ENCODE measurements around the gene NECTIN4. TPM values are rescaled to one million over a fixed set of nuclear protein-coding genes. Genes with fewer than 3 reads are reported as not detected.

Gene NECTIN4
- total and polyA plus RNA-seq, 2 experiments from 2014 or later, result 5.9 to 8.5 TPM

DNA sequence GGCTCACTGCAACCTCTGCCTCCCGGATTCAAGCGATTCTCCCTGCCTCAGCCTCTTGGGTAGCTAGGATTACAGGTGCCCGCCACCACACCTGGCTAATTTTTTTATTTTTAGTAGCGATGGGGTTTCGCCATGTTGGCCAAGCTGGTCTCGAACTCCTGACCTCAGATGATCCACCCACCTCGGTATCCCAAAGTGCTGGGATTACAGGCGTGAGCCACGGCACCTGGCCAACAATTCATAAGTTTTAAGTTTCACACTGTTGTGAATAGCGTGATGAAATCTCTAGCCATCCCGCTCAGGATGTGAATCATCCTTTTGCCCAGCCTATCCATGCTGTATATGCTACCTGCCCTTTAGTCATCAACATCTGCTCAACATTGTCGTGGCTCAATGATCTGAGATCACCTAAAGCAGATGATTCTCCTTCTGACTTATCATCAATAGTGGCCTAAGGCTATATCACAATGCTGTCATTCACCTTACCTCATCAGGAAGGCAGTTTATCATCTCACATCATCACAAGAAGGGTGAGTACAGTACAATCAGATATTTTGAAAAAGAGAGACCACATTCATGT lies 25.9 kb upstream of the NECTIN4 start:
- Histone ChIP-seq H3K27ac (no peak overlapping the region), H3K79me2 (peaks cover 75% of the 10 kb centered on the region), H3K4me1 (ENCODE audit: insufficient read depth) (peaks cover 25% of the 10 kb centered on the region), H3K4me2 (no peak overlapping the region), H2AFZ (no peak overlapping the region), H3K27me3 (no peaks in the 10 kb centered on the region), H3K9me3 (ENCODE audit: low read depth) (no peaks in the 10 kb centered on the region), H3K4me3 (no peak overlapping the region), H3K9me2 (replicated peaks; ENCODE audit: insufficient read depth) (no peaks in the 10 kb centered on the region), H3K36me3 (replicated peaks; ENCODE audit: insufficient read depth, low read depth) (no peaks in the 10 kb centered on the region), H4K20me1 (ENCODE audit: insufficient read depth, poor library complexity, severe bottlenecking) (peaks cover 8% of the 10 kb centered on the region)
- TF ChIP-seq, protein P1, sequence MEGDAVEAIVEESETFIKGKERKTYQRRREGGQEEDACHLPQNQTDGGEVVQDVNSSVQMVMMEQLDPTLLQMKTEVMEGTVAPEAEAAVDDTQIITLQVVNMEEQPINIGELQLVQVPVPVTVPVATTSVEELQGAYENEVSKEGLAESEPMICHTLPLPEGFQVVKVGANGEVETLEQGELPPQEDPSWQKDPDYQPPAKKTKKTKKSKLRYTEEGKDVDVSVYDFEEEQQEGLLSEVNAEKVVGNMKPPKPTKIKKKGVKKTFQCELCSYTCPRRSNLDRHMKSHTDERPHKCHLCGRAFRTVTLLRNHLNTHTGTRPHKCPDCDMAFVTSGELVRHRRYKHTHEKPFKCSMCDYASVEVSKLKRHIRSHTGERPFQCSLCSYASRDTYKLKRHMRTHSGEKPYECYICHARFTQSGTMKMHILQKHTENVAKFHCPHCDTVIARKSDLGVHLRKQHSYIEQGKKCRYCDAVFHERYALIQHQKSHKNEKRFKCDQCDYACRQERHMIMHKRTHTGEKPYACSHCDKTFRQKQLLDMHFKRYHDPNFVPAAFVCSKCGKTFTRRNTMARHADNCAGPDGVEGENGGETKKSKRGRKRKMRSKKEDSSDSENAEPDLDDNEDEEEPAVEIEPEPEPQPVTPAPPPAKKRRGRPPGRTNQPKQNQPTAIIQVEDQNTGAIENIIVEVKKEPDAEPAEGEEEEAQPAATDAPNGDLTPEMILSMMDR (IDR thresholded peaks at IDR 0.05; ENCODE audit: poor library complexity), result no peak
- TF ChIP-seq EZH2phosphoT487 (IDR thresholded peaks at IDR 0.05; ENCODE audit: low read depth, severe bottlenecking, unreplicated experiment), result no peak
- no peak for TF ChIP-seq EZH2 (IDR thresholded peaks at IDR 0.05; ENCODE audit: borderline replicate concordance)
- 94% methylated on average over 12 of the region's 12 CpGs for WGBS (ENCODE audit: low lambda C conversion rate, missing lambda C conversion rate)
- no peak for DNase-seq (ENCODE audit: low spot score)

- H4K20me1 ChIP-seq (ENCODE audit: insufficient read depth, poor library complexity, severe bottlenecking), result peaks cover 8% of the 10 kb centered on the region
- no peak overlapping the region for H2AFZ ChIP-seq
- H3K36me3 ChIP-seq (replicated peaks; ENCODE audit: insufficient read depth, low read depth), result no peaks in the 10 kb centered on the region
- 95% methylated on average over 2 of the region's 2 CpGs for WGBS (ENCODE audit: low lambda C conversion rate, missing lambda C conversion rate)
- no peaks in the 10 kb centered on the region for H3K9me3 ChIP-seq (ENCODE audit: low read depth)
- H3K27ac ChIP-seq, result no peak overlapping the region
- H3K4me3 ChIP-seq, result no peak overlapping the region
- TF ChIP-seq EZH2phosphoT487 (IDR thresholded peaks at IDR 0.05; ENCODE audit: low read depth, severe bottlenecking, unreplicated experiment) (no peak), EZH2 (IDR thresholded peaks at IDR 0.05; ENCODE audit: borderline replicate concordance) (no peak)
- TF ChIP-seq, protein P1 (IDR thresholded peaks at IDR 0.05; ENCODE audit: poor library complexity), result no peak
- H3K79me2 ChIP-seq, result peaks cover 80% of the 10 kb centered on the region
- no peak for DNase-seq (ENCODE audit: low spot score)
- H3K4me1 ChIP-seq (ENCODE audit: insufficient read depth), result peaks cover 21% of the 10 kb centered on the region
- H3K27me3 ChIP-seq, result no peaks in the 10 kb centered on the region
- no peak overlapping the region for H3K4me2 ChIP-seq
- no peaks in the 10 kb centered on the region for H3K9me2 ChIP-seq (replicated peaks; ENCODE audit: insufficient read depth)
These were observed 25.2 kb upstream of the NECTIN4 start for GRCh38 chr1:161114556-161114955.

DNA sequence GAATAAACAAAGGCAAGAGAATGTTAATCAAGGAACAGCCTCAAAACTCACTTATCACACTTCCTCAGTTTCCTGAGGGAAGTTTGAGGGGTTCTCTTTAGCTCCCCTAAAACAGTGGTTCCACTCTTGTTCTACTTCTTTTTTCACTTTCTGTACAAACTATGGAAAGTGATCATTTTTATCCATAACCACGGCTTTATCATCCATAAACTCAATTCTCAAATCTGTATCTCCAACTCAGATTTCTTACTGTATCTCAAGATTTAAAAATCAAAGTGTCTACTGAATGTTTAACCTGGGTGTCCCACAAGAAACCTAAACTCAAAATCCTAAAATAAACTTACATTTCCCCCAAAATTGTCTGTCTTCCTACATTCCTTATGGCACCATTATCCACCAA lies 24.6 kb upstream of the NECTIN4 start:
- H3K9me3 ChIP-seq (ENCODE audit: low read depth), result no peaks in the 10 kb centered on the region
- H3K4me3 ChIP-seq, result no peak overlapping the region
- H3K79me2 ChIP-seq, result peaks cover 87% of the 10 kb centered on the region
- no peaks in the 10 kb centered on the region for H3K27me3 ChIP-seq
- DNase-seq (ENCODE audit: low spot score), result no peak
- TF ChIP-seq, protein P1 (IDR thresholded peaks at IDR 0.05; ENCODE audit: poor library complexity), result no peak
- no peak for TF ChIP-seq EZH2phosphoT487 (IDR thresholded peaks at IDR 0.05; ENCODE audit: low read depth, severe bottlenecking, unreplicated experiment)
- no peak for TF ChIP-seq EZH2 (IDR thresholded peaks at IDR 0.05; ENCODE audit: borderline replicate concordance)
- H3K9me2 ChIP-seq (replicated peaks; ENCODE audit: insufficient read depth), result no peaks in the 10 kb centered on the region
- WGBS (ENCODE audit: low lambda C conversion rate, missing lambda C conversion rate), result 93% methylated on average over 1 of the region's 1 CpG
- peaks cover 8% of the 10 kb centered on the region for H4K20me1 ChIP-seq (ENCODE audit: insufficient read depth, poor library complexity, severe bottlenecking)
- no peak overlapping the region for H2AFZ ChIP-seq
- H3K4me1 ChIP-seq (ENCODE audit: insufficient read depth), result peaks cover 15% of the 10 kb centered on the region
- H3K27ac ChIP-seq, result no peak overlapping the region
- no peak overlapping the region for H3K4me2 ChIP-seq
- no peaks in the 10 kb centered on the region for H3K36me3 ChIP-seq (replicated peaks; ENCODE audit: insufficient read depth, low read depth)

Data from hepatocyte (in vitro differentiated cells).